A673 (cell line): Measurements from ENCODE around the gene FBRS. TPM values are rescaled to one million over a fixed set of nuclear protein-coding genes. Genes with fewer than 3 reads are reported as not detected.

ENCODE experiments used
- BruUV-seq: library from RNA; stranded (reverse); fragments of 400-500 nt; replicated peaks from 2 replicates; lab custom pipeline; 2021; lab: Mats Ljungman, UMichigan
- CTCF ChIA-PET: fragments of 300-600 bp; sonication (Branson Sonifier 250); formaldehyde crosslinking; loops from one replicate; lab custom pipeline; 2022; ENCODE audit warnings: antibody characterized with exemption; lab: Charles Lee
- POLR2A ChIA-PET: fragments of 300-600 bp; sonication (Branson Sonifier 250); formaldehyde crosslinking; loops from one replicate; lab custom pipeline; 2022; ENCODE audit warnings: antibody characterized with exemption; ENCODE audit not compliant: low non-redundant PET; lab: Charles Lee
- DNase-seq: peaks from one replicate; pipeline ENCODE4 v3.0.0-alpha.2; 2015; ENCODE audit warnings: low spot score
- H3K27ac ChIP-seq: fragments of 200-600 bp; sonication (generic); 2 replicates; pipeline ENCODE4 v1.5.1; 2016; ENCODE audit warnings: mixed run types, low read depth, mild to moderate bottlenecking, mixed read lengths, antibody characterized with exemption, low read length; ENCODE audit not compliant: poor library complexity, severe bottlenecking
- H3K27me3 ChIP-seq: fragments of 200-600 bp; sonication (generic); replicated peaks from 2 replicates; pipeline ENCODE4 v1.6.1; 2017; ENCODE audit warnings: mixed run types, low read depth, mild to moderate bottlenecking, mixed read lengths, antibody characterized with exemption, low read length; ENCODE audit not compliant: insufficient read depth, poor library complexity
- H3K36me3 ChIP-seq: fragments of 200-600 bp; sonication (generic); 2 replicates; pipeline ENCODE4 v1.6.1; 2016; ENCODE audit warnings: mixed run types, mild to moderate bottlenecking, mixed read lengths, antibody characterized with exemption, low read length; ENCODE audit not compliant: insufficient read depth, poor library complexity, severe bottlenecking
- H3K4me1 ChIP-seq: fragments of 200-600 bp; sonication (generic); 2 replicates; pipeline ENCODE4 v1.6.1; 2017; ENCODE audit warnings: mixed run types, mild to moderate bottlenecking, mixed read lengths, antibody characterized with exemption, low read length; ENCODE audit not compliant: insufficient read depth, poor library complexity, severe bottlenecking
- H3K4me3 ChIP-seq: fragments of 200-600 bp; sonication (generic); 2 replicates; pipeline ENCODE4 v1.5.1; 2016; ENCODE audit warnings: low read depth, mixed run types, mild to moderate bottlenecking, mixed read lengths, low read length; ENCODE audit not compliant: poor library complexity, severe bottlenecking
- H3K9me3 ChIP-seq: fragments of 200-600 bp; sonication (generic); 2 replicates; pipeline ENCODE4 v1.6.1; 2016; ENCODE audit warnings: mixed run types, low read depth, mild to moderate bottlenecking, mixed read lengths, antibody characterized with exemption, low read length; ENCODE audit not compliant: poor library complexity, severe bottlenecking
- CTCF ChIP-seq: fragments of 300-800, 200-600 bp; sonication (generic); conservative IDR thresholded peaks from 2 replicates; pipeline ENCODE4 v1.5.1; 2017; ENCODE audit warnings: low read depth, mild to moderate bottlenecking, antibody characterized with exemption, low read length, moderate library complexity, mixed read lengths
- EZH2 ChIP-seq: fragments of 200-600 bp; sonication (generic); IDR thresholded peaks from 2 replicates; pipeline ENCODE4 v1.6.1; 2017; ENCODE audit warnings: borderline replicate concordance, low read depth, mild to moderate bottlenecking, mixed read lengths, antibody characterized with exemption, low read length; ENCODE audit not compliant: poor library complexity, severe bottlenecking
- intact Hi-C: fragments of 100-400 bp; cut with micrococcal nuclease; formaldehyde crosslinking; loops from one replicate; pipeline ENCODE4 v1.10.0; 2022; ENCODE audit not compliant: unreplicated experiment
- total RNA-seq: library from RNA; stranded (reverse); gene quantifications from 2 replicates; pipeline ENCODE4 v1.2.3, GENCODE V29; 2021

FBRS gene
- total RNA-seq, 1 experiment from 2014 or later = 79.9 TPM

- ChIA-PET POLR2A (interaction anchor here (0.6 to 0.9 kb wide), 2 partner anchors 9 to 298 kb away, joined by 3 to 7 read pairs; no protein-coding TSS in a partner anchor), CTCF (interaction anchor here (0.7 to 1.5 kb wide), 3 partner anchors 12 to 180 kb away, joined by 3 to 6 read pairs (median 5); partner anchors contain the start of gene DCTPP1)
- DNase-seq = peak; percentile 98
- TF ChIP-seq EZH2 (no peak), CTCF (no peak)
- intact Hi-C loops = no loop called here
- Histone ChIP-seq H3K9me3 (no peaks in the 10 kb centered on the region), H3K27ac (peak within 1 kb of the TSS; percentile 97), H3K27me3 (no peaks in the 10 kb centered on the region), H3K36me3 (peaks cover 27% of the 10 kb centered on the region), H3K4me1 (peaks cover 4% of the 10 kb centered on the region), H3K4me3 (peak within 1 kb of the TSS; percentile 86)
- TSS peak; percentile 73 for BruUV-seq
These were observed 48.0 kb upstream of the FBRS start, which contains the start of gene ZNF689 for GRCh38 chr16:30609926-30610839. ZNF689 (minus strand) TSS chr16:30610389; CDS start chr16:30610041, 348 bp downstream.

- Histone ChIP-seq H3K36me3 (no peaks in the 10 kb centered on the region), H3K9me3 (no peaks in the 10 kb centered on the region), H3K4me3 (no peak overlapping the region), H3K27me3 (no peaks in the 10 kb centered on the region), H3K27ac (no peak overlapping the region), H3K4me1 (no peaks in the 10 kb centered on the region)
- POLR2A ChIA-PET = interaction anchor here (0.6 kb wide), 1 partner anchor 83 kb away, joined by 3 read pairs; the partner anchor contains the start of gene SRCAP
- TF ChIP-seq CTCF (peak; percentile 93), EZH2 (no peak)
- intact Hi-C loops = loop anchor here (1.0 kb wide), 1 partner anchor 185 kb away; the partner anchor contains the start of gene DCTPP1
- DNase-seq = peak; percentile 81
- BruUV-seq = no TSS peak
- CTCF ChIA-PET = interaction anchor here (0.5 to 2.0 kb wide), 9 partner anchors 13 to 236 kb away, joined by 3 to 18 read pairs (median 3); partner anchors contain the start of gene DCTPP1
These were observed 42.7 kb upstream of the FBRS start for GRCh38 chr16:30615358-30616091.

- no TSS peak for BruUV-seq
- no peak for TF ChIP-seq EZH2
- no peak for TF ChIP-seq CTCF
- Histone ChIP-seq H3K4me3 (no peak overlapping the region), H3K27me3 (no peaks in the 10 kb centered on the region), H3K27ac (no peak overlapping the region), H3K4me1 (no peaks in the 10 kb centered on the region), H3K36me3 (no peaks in the 10 kb centered on the region), H3K9me3 (no peaks in the 10 kb centered on the region)
- no peak for DNase-seq
- intact Hi-C loops = no loop called here
- CTCF ChIA-PET = no interaction called here
- POLR2A ChIA-PET = interaction anchor here (0.6 to 0.8 kb wide), 2 partner anchors 9 to 220 kb away, joined by 3 read pairs; partner anchors contain the start of gene ZNF689
These were observed 39.0 kb upstream of the FBRS start for GRCh38 chr16:30619202-30619601.
